ENCODE data around the gene TMEM200A.

DNA sequence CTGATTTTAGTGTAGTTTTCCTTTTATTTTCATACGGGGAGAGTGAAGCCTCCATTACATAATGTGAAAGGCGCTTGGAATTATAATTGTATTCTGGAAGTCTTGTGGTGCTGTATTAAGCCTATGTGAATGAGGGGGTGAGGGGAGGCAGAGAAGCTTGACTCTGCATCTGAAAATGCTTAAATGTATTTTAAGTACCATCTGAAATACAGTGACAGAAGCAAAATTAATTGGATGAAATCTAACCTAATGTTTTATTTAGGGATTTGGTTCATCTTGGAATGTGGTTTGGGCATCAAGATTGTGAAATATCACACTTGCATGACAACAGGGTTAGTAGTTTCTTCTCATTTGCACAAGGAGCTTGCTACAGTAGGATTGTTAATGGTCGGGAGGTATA is 41.2 kb downstream of the TMEM200A start:
- TF ChIP-seq SPI1 (IDR thresholded peaks at IDR 0.05; ENCODE audit: borderline replicate concordance, insufficient read depth, low read depth, low read length) (no peak), POLR2AphosphoS5 (IDR thresholded peaks at IDR 0.05; ENCODE audit: low read length) (no peak), TARDBP (IDR thresholded peaks at IDR 0.05; ENCODE audit: borderline replicate concordance) (no peak)
- TF ChIP-seq, protein P1, sequence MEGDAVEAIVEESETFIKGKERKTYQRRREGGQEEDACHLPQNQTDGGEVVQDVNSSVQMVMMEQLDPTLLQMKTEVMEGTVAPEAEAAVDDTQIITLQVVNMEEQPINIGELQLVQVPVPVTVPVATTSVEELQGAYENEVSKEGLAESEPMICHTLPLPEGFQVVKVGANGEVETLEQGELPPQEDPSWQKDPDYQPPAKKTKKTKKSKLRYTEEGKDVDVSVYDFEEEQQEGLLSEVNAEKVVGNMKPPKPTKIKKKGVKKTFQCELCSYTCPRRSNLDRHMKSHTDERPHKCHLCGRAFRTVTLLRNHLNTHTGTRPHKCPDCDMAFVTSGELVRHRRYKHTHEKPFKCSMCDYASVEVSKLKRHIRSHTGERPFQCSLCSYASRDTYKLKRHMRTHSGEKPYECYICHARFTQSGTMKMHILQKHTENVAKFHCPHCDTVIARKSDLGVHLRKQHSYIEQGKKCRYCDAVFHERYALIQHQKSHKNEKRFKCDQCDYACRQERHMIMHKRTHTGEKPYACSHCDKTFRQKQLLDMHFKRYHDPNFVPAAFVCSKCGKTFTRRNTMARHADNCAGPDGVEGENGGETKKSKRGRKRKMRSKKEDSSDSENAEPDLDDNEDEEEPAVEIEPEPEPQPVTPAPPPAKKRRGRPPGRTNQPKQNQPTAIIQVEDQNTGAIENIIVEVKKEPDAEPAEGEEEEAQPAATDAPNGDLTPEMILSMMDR (IDR thresholded peaks at IDR 0.05 in 2 of 3, conservative IDR thresholded peaks at IDR 0.05 in 1 of 3; ENCODE audit: control insufficient read depth in 2 of 3, extremely low read depth in 1 of 3, insufficient read depth in 1 of 3, low read depth in 3 of 3, low read length in 3 of 3), result no peak
- TF ChIP-seq, protein P2, sequence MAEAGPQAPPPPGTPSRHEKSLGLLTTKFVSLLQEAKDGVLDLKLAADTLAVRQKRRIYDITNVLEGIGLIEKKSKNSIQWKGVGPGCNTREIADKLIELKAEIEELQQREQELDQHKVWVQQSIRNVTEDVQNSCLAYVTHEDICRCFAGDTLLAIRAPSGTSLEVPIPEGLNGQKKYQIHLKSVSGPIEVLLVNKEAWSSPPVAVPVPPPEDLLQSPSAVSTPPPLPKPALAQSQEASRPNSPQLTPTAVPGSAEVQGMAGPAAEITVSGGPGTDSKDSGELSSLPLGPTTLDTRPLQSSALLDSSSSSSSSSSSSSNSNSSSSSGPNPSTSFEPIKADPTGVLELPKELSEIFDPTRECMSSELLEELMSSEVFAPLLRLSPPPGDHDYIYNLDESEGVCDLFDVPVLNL (IDR thresholded peaks at IDR 0.05; ENCODE audit: low read depth, low read length), result no peak
